GM23338 (cell line): ENCODE results near the gene RPS2. TPM values are rescaled to one million over a fixed set of nuclear protein-coding genes. Genes with fewer than 3 reads are reported as not detected.
"Not testable (repeated sequence)": the region's sequence is repeated elsewhere in the genome, so short reads cannot be mapped to it uniquely, and the experiment has no call there.

Experiments used
- ATAC-seq: fragments of 200-7000 bp; cut with Tn5 transposase; 3 replicates; pipeline ENCODE4 v1.9.1; 2020
- DNase-seq: peaks from one replicate; pipeline ENCODE4 v3.0.0-alpha.2; 2015; ENCODE audit warnings: low spot score
- H2AFZ ChIP-seq: fragments of 200-600 bp; sonication (generic); 2 replicates; pipeline ENCODE4 v1.8.0; 2016; ENCODE audit warnings: antibody characterized with exemption, mild to moderate bottlenecking, moderate library complexity
- H3F3A ChIP-seq: fragments of 200-600 bp; sonication (generic); replicated peaks from 2 replicates; pipeline ENCODE4 v1.8.0; 2017; ENCODE audit warnings: antibody characterized with exemption, mixed run types, low read depth
- H3K27ac ChIP-seq: fragments of 200-600 bp; sonication (generic); 2 replicates; pipeline ENCODE4 v1.6.1; 2016; ENCODE audit warnings: low read depth
- H3K27me3 ChIP-seq: fragments of 200-600 bp; sonication (generic); 2 replicates; pipeline ENCODE4 v1.8.0; 2016; ENCODE audit warnings: mild to moderate bottlenecking, mixed run types, moderate library complexity; ENCODE audit not compliant: insufficient read depth
- H3K36me3 ChIP-seq: fragments of 200-600 bp; sonication (generic); 2 replicates; pipeline ENCODE4 v1.8.0; 2016; ENCODE audit warnings: mild to moderate bottlenecking; ENCODE audit not compliant: insufficient read depth
- H3K4me1 ChIP-seq: fragments of 200-600 bp; sonication (generic); 2 replicates; pipeline ENCODE4 v1.8.0; 2016; ENCODE audit warnings: mild to moderate bottlenecking, moderate library complexity; ENCODE audit not compliant: insufficient read depth
- H3K4me2 ChIP-seq: fragments of 200-600 bp; sonication (generic); 2 replicates; pipeline ENCODE4 v1.7.1; 2017; ENCODE audit warnings: mixed run types
- H3K4me3 ChIP-seq: fragments of 200-600 bp; sonication (generic); 2 replicates; pipeline ENCODE4 v1.6.1; 2016; ENCODE audit warnings: mixed run types
- H3K79me2 ChIP-seq: fragments of 200-600 bp; sonication (generic); replicated peaks from 2 replicates; pipeline ENCODE4 v1.8.0; 2017; ENCODE audit warnings: mild to moderate bottlenecking; ENCODE audit not compliant: insufficient read depth
- H3K9me2 ChIP-seq: fragments of 200-600 bp; sonication (generic); 2 replicates; pipeline ENCODE4 v1.8.0; 2017; ENCODE audit not compliant: insufficient read depth
- H4K20me1 ChIP-seq: fragments of 200-600 bp; sonication (generic); replicated peaks from 2 replicates; pipeline ENCODE4 v1.8.0; 2017; ENCODE audit warnings: mild to moderate bottlenecking; ENCODE audit not compliant: insufficient read depth
- H3K27ac Mint-ChIP-seq: 2 replicates; pipeline ENCODE4 v1.8.0; 2020; ENCODE audit warnings: inconsistent platforms, mild to moderate bottlenecking, moderate library complexity, mixed read lengths
- H3K27me3 Mint-ChIP-seq: 3 replicates; pipeline ENCODE4 v1.8.0; 2022; ENCODE audit warnings: low read depth, mild to moderate bottlenecking, moderate library complexity, mixed read lengths, inconsistent platforms; ENCODE audit not compliant: insufficient read depth, poor library complexity
- H3K36me3 Mint-ChIP-seq: 3 replicates; pipeline ENCODE4 v1.8.0; 2021; ENCODE audit warnings: low read depth, mild to moderate bottlenecking, inconsistent platforms, moderate library complexity, mixed read lengths
- H3K4me1 Mint-ChIP-seq: 3 replicates; pipeline ENCODE4 v1.8.0; 2020; ENCODE audit warnings: mild to moderate bottlenecking, inconsistent platforms, mixed read lengths
- H3K4me3 Mint-ChIP-seq: 3 replicates; pipeline ENCODE4 v1.8.0; 2021; ENCODE audit warnings: moderate library complexity, mild to moderate bottlenecking, inconsistent platforms, mixed read lengths
- H3K9me3 Mint-ChIP-seq: 3 replicates; pipeline ENCODE4 v1.8.0; 2020; ENCODE audit warnings: moderate library complexity, mild to moderate bottlenecking, inconsistent platforms, mixed read lengths
- CTCF ChIP-seq, 2 experiments: fragments of 200-600 bp in 1 of 2; sonication (generic) in 1 of 2; conservative IDR thresholded peaks; 2 replicates each; pipeline versions ENCODE4 v1.5.1 to v1.6.1; 2016 to 2017; ENCODE audit warnings: antibody characterized with exemption in 2 of 2, low read depth in 2 of 2, mild to moderate bottlenecking in 2 of 2, moderate library complexity in 1 of 2
- EZH2 ChIP-seq: fragments of 200-600 bp; sonication (generic); IDR thresholded peaks from one replicate; pipeline ENCODE4 v1.8.0; 2017; ENCODE audit warnings: antibody characterized with exemption, mild to moderate bottlenecking, low read depth; ENCODE audit not compliant: unreplicated experiment
- POLR2AphosphoS5 ChIP-seq: IDR thresholded peaks from 2 replicates; pipeline ENCODE4 v1.6.1; 2016; ENCODE audit warnings: antibody characterized with exemption, low read depth
- REST ChIP-seq: IDR thresholded peaks from one replicate; pipeline ENCODE4 v1.6.1; 2018; ENCODE audit warnings: antibody characterized with exemption; ENCODE audit not compliant: unreplicated experiment
- ZNF114 ChIP-seq: fragments of 250-450 bp; sonication (Bioruptor Pico); IDR thresholded peaks from 2 replicates; pipeline ENCODE4 v1.5.0; 2020; ENCODE audit warnings: mild to moderate bottlenecking, moderate library complexity
- ZNF331 ChIP-seq: fragments of 250-450 bp; sonication (Bioruptor Pico); IDR thresholded peaks from 2 replicates; pipeline ENCODE4 v1.5.0; 2020; ENCODE audit warnings: low read depth, mild to moderate bottlenecking, moderate library complexity
- ZNF462 ChIP-seq: fragments of 250-450 bp; sonication (Bioruptor Pico); IDR thresholded peaks from 2 replicates; pipeline ENCODE4 v1.5.0; 2020; ENCODE audit warnings: mild to moderate bottlenecking, moderate library complexity
- polyA plus RNA-seq: library from polyadenylated mRNA; unstranded; fragments of >200 nt; fragmentation: Nextera tagmentation; extraction: Ambion mirVana; gene quantifications from 2 replicates; pipeline ENCODE4 v1.2.1, GENCODE V29; 2016
- total RNA-seq: library from RNA; depleted of rRNA; stranded (reverse); fragments of >200 nt; shearing (Covaris generic); gene quantifications from 2 replicates; pipeline ENCODE4 v1.2.3, GENCODE V29; 2014

Gene RPS2
- total and polyA plus RNA-seq, 2 experiments from 2014 or later, result 3,786 to 3,992 TPM

GRCh38 chr16:1962161-1963153, 2.2 kb downstream of the RPS2 start:
- Mint-ChIP-seq H3K36me3 (peaks cover 44% of the 10 kb centered on the region), H3K27ac (peak overlapping the region; percentile 96), H3K4me1 (peaks cover 33% of the 10 kb centered on the region), H3K4me3 (peak overlapping the region; percentile 91), H3K27me3 (peaks cover 52% of the 10 kb centered on the region)
- not testable (repeated sequence) for H3K9me3 Mint-ChIP-seq, ATAC-seq, DNase-seq, H3K27me3 ChIP-seq, H2AFZ ChIP-seq, H3K9me2 ChIP-seq
- TF ChIP-seq POLR2AphosphoS5, result 0 out of 2 replicates have a peak, but pooled peaks have one; percentile 5
- Histone ChIP-seq H4K20me1 (peaks cover 27% of the 10 kb centered on the region), H3K4me3 (peak overlapping the region; percentile 100), H3F3A (peaks cover 46% of the 10 kb centered on the region), H3K4me2 (peak overlapping the region; percentile 100), H3K79me2 (peaks cover 46% of the 10 kb centered on the region), H3K4me1 (peaks cover 38% of the 10 kb centered on the region; the same call in 1 of the 2 replicates), H3K36me3 (peaks cover 25% of the 10 kb centered on the region), H3K27ac (peak overlapping the region; percentile 93)

GRCh38 chr16:1961651-1962067, 3.0 kb downstream of the RPS2 start:
- Mint-ChIP-seq H3K4me1 (peaks cover 33% of the 10 kb centered on the region), H3K36me3 (peaks cover 44% of the 10 kb centered on the region), H3K27me3 (peaks cover 55% of the 10 kb centered on the region), H3K27ac (peak overlapping the region; percentile 80), H3K4me3 (peak overlapping the region; percentile 91), H3K9me3 (peaks cover 8% of the 10 kb centered on the region; the same call in 2 of the 3 replicates)
- Histone ChIP-seq H2AFZ (no peak overlapping the region), H3K4me2 (peak overlapping the region; percentile 55), H3F3A (peaks cover 49% of the 10 kb centered on the region), H3K4me1 (peaks cover 38% of the 10 kb centered on the region; the same call in 1 of the 2 replicates), H3K27me3 (no peaks in the 10 kb centered on the region), H3K9me2 (no peaks in the 10 kb centered on the region), H3K79me2 (peaks cover 46% of the 10 kb centered on the region), H4K20me1 (peaks cover 27% of the 10 kb centered on the region), H3K36me3 (peaks cover 25% of the 10 kb centered on the region), H3K4me3 (peak overlapping the region; percentile 36; the same call in 1 of the 2 replicates), H3K27ac (peak overlapping the region; percentile 93; the same call in 1 of the 2 replicates)
- DNase-seq (no peak), ATAC-seq (no peak)
- TF ChIP-seq CTCF (conservative IDR thresholded peaks at IDR 0.05; ENCODE audit: low read depth in 2 of 2) (no peak), REST (no peak), EZH2 (no peak), ZNF331 (CRISPR knock-in tag) (no peak), ZNF114 (no peak), ZNF462 (CRISPR knock-in tag) (no peak), POLR2AphosphoS5 (no peak)
